ENCODE results near the gene CHST15. TPM values are rescaled to one million over a fixed set of nuclear protein-coding genes. Genes with fewer than 3 reads are reported as not detected.

CHST15 gene
- polyA plus RNA-seq, 1 experiment: 3.2 TPM

- H3K27ac ChIP-seq (ENCODE audit: low read depth, low read length): no peak overlapping the region
- TF ChIP-seq, protein P1, sequence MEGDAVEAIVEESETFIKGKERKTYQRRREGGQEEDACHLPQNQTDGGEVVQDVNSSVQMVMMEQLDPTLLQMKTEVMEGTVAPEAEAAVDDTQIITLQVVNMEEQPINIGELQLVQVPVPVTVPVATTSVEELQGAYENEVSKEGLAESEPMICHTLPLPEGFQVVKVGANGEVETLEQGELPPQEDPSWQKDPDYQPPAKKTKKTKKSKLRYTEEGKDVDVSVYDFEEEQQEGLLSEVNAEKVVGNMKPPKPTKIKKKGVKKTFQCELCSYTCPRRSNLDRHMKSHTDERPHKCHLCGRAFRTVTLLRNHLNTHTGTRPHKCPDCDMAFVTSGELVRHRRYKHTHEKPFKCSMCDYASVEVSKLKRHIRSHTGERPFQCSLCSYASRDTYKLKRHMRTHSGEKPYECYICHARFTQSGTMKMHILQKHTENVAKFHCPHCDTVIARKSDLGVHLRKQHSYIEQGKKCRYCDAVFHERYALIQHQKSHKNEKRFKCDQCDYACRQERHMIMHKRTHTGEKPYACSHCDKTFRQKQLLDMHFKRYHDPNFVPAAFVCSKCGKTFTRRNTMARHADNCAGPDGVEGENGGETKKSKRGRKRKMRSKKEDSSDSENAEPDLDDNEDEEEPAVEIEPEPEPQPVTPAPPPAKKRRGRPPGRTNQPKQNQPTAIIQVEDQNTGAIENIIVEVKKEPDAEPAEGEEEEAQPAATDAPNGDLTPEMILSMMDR (IDR thresholded peaks at IDR 0.05; ENCODE audit: low read depth, low read length): no peak
- no peaks in the 10 kb centered on the region; the same call in 1 of the 2 replicates for H3K9me3 ChIP-seq (ENCODE audit: control insufficient read depth, insufficient read depth, low read length)
- H3K4me3 ChIP-seq (ENCODE audit: low read depth, low read length): no peak overlapping the region
- no peak for DNase-seq (ENCODE audit: low read depth, low spot score)
- peaks cover 5% of the 10 kb centered on the region for H3K27me3 ChIP-seq (ENCODE audit: control insufficient read depth, insufficient read depth, low read length)
- ChIA-PET POLR2A (no interaction called here), CTCF (interaction anchor here (0.7 kb wide), 1 partner anchor 359 kb away, joined by 3 read pairs; no protein-coding TSS in a partner anchor)
Measured at GRCh38 chr10:124030061-124030460, 63.3 kb downstream of the CHST15 start.

GRCh38 chr10:124029559-124029958 is 63.8 kb downstream of the CHST15 start:
- H3K9me3 ChIP-seq (ENCODE audit: control insufficient read depth, insufficient read depth, low read length): no peaks in the 10 kb centered on the region; the same call in 1 of the 2 replicates
- no peak overlapping the region for H3K4me3 ChIP-seq (ENCODE audit: low read depth, low read length)
- TF ChIP-seq, protein P1 (IDR thresholded peaks at IDR 0.05; ENCODE audit: low read depth, low read length): no peak
- CTCF ChIA-PET: interaction anchor here (0.7 kb wide), 1 partner anchor 359 kb away, joined by 3 read pairs; no protein-coding TSS in a partner anchor
- peaks cover 5% of the 10 kb centered on the region for H3K27me3 ChIP-seq (ENCODE audit: control insufficient read depth, insufficient read depth, low read length)
- no peak overlapping the region for H3K27ac ChIP-seq (ENCODE audit: low read depth, low read length)
- POLR2A ChIA-PET: no interaction called here
- DNase-seq (ENCODE audit: low read depth, low spot score): no peak

- no peak overlapping the region for H3K4me3 ChIP-seq (ENCODE audit: low read depth, low read length)
- DNase-seq (ENCODE audit: low read depth, low spot score): no peak
- TF ChIP-seq, protein P1 (IDR thresholded peaks at IDR 0.05; ENCODE audit: low read depth, low read length): no peak
- no peaks in the 10 kb centered on the region; the same call in 1 of the 2 replicates for H3K9me3 ChIP-seq (ENCODE audit: control insufficient read depth, insufficient read depth, low read length)
- CTCF ChIA-PET: no interaction called here
- H3K27ac ChIP-seq (ENCODE audit: low read depth, low read length): no peak overlapping the region
- H3K27me3 ChIP-seq (ENCODE audit: control insufficient read depth, insufficient read depth, low read length): peaks cover 5% of the 10 kb centered on the region
- POLR2A ChIA-PET: no interaction called here
Measured at GRCh38 chr10:124028700-124029480, 64.5 kb downstream of the CHST15 start.

DNA sequence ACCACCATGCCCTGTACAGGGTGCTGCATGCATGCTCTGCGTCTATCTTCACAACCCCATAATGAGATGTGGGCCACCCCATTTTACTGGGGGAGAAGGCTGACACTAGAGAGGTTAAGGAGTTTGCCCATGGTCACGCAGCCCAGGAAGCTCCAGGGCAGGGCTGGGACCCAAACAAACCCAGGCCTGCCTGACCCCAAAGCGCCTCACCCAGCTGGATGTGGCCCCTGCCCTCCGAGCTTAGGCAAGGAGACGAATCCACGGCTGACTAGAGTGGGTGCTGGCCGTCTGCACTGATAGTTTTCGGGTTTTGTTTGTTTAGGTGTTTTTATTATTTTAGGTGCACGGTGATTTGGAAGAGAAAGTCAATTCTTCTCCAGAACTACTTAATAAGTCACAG is 65.7 kb downstream of the CHST15 start:
- Histone ChIP-seq H3K27me3 (ENCODE audit: control insufficient read depth, insufficient read depth, low read length) (peaks cover 5% of the 10 kb centered on the region), H3K27ac (ENCODE audit: low read depth, low read length) (no peak overlapping the region), H3K4me3 (ENCODE audit: low read depth, low read length) (no peak overlapping the region), H3K9me3 (ENCODE audit: control insufficient read depth, insufficient read depth, low read length) (no peaks in the 10 kb centered on the region; the same call in 1 of the 2 replicates)
- CTCF ChIA-PET: interaction anchor here (1.1 kb wide), 1 partner anchor 362 kb away, joined by 3 read pairs; no protein-coding TSS in a partner anchor
- no peak for DNase-seq (ENCODE audit: low read depth, low spot score)
- TF ChIP-seq, protein P1 (IDR thresholded peaks at IDR 0.05; ENCODE audit: low read depth, low read length): no peak
- POLR2A ChIA-PET: no interaction called here

GRCh38 chr10:124027031-124027611 is 66.3 kb downstream of the CHST15 start:
- H3K9me3 ChIP-seq (ENCODE audit: control insufficient read depth, insufficient read depth, low read length): no peaks in the 10 kb centered on the region; the same call in 1 of the 2 replicates
- H3K27ac ChIP-seq (ENCODE audit: low read depth, low read length): no peak overlapping the region
- TF ChIP-seq, protein P1 (IDR thresholded peaks at IDR 0.05; ENCODE audit: low read depth, low read length): no peak
- no peak for DNase-seq (ENCODE audit: low read depth, low spot score)
- ChIA-PET POLR2A (no interaction called here), CTCF (interaction anchor here (1.1 kb wide), 1 partner anchor 362 kb away, joined by 3 read pairs; no protein-coding TSS in a partner anchor)
- no peak overlapping the region for H3K4me3 ChIP-seq (ENCODE audit: low read depth, low read length)
- H3K27me3 ChIP-seq (ENCODE audit: control insufficient read depth, insufficient read depth, low read length): peaks cover 5% of the 10 kb centered on the region
